HCT116 (cell line): ENCODE data around the gene VPS37D. TPM values are rescaled to one million over a fixed set of nuclear protein-coding genes. Genes with fewer than 3 reads are reported as not detected.

Experiments used
- ATAC-seq: fragments of 200-7000 bp; cut with Tn5 transposase; 2 replicates; pipeline ENCODE4 v1.9.1; 2020; ENCODE audit warnings: mild to moderate bottlenecking, moderate library complexity
- BruUV-seq: library from RNA; stranded (reverse); fragments of 400-500 nt; replicated peaks from 2 replicates; lab custom pipeline; 2021; lab: Mats Ljungman, UMichigan
- CTCF ChIA-PET: fragments of 300-600 bp; sonication (Branson Sonifier 250); formaldehyde crosslinking; loops from one replicate; lab custom pipeline; 2021; ENCODE audit warnings: antibody characterized with exemption; lab: Charles Lee
- POLR2A ChIA-PET: fragments of 300-600, 350-600 bp; sonication (Branson Sonifier 250); formaldehyde crosslinking; loops from one replicate; lab custom pipeline; 2021; ENCODE audit warnings: antibody characterized with exemption; lab: Charles Lee
- RAD21 ChIA-PET, 2 experiments: fragments of 300-600 bp; sonication (Branson Sonifier 250); formaldehyde crosslinking; loops; one replicate each; lab custom pipeline; 2023; ENCODE audit warnings: low total read pairs in 2 of 2; ENCODE audit not compliant: uncharacterized antibody in 2 of 2, unreplicated experiment in 2 of 2, low non-redundant PET in 1 of 2; lab: Charles Lee
- DNase-seq: peaks from one replicate; pipeline ENCODE4 v3.0.0-alpha.2; 2010; ENCODE audit warnings: low read depth, low spot score
- H2AFZ ChIP-seq: fragments of 200-600 bp; shearing (Covaris generic), sonication (generic); 2 replicates; pipeline ENCODE4 v1.6.1; 2017; ENCODE audit warnings: low read depth, mixed run types, mixed read lengths, antibody characterized with exemption, low read length; ENCODE audit not compliant: poor library complexity, severe bottlenecking
- H3K27ac ChIP-seq: 2 replicates; pipeline ENCODE4 v1.5.1; 2012; ENCODE audit warnings: low read depth, low read length
- H3K27me3 ChIP-seq: fragments of 200-600 bp; sonication (generic); 2 replicates; pipeline ENCODE4 v1.6.1; 2016; ENCODE audit warnings: mixed run types, low read length, mixed read lengths; ENCODE audit not compliant: insufficient read depth
- H3K36me3 ChIP-seq, 2 experiments: fragments of 200-500 bp in 1 of 2; fragments of 200-600 bp in 1 of 2; sonication (Bioruptor generic) in 1 of 2; sonication (generic) in 1 of 2; 2 replicates each; pipeline versions ENCODE4 v1.5.1 to v1.6.1; 2014 to 2016; ENCODE audit warnings: low read length in 2 of 2, inconsistent platforms in 1 of 2, mixed read lengths in 1 of 2, mixed run types in 1 of 2; ENCODE audit not compliant: insufficient read depth in 2 of 2, control insufficient read depth in 1 of 2
- H3K4me1 ChIP-seq, 2 experiments: fragments of 200-600 bp in 1 of 2; sonication (generic) in 1 of 2; 2 replicates each; pipeline versions ENCODE4 v1.5.1 to v1.6.1; 2012 to 2017; ENCODE audit warnings: low read length in 2 of 2, inconsistent platforms in 1 of 2, mild to moderate bottlenecking in 1 of 2, mixed read lengths in 1 of 2, mixed run types in 1 of 2, moderate library complexity in 1 of 2; ENCODE audit not compliant: insufficient read depth in 2 of 2, control insufficient read depth in 1 of 2
- H3K4me2 ChIP-seq: fragments of 200-600 bp; sonication (generic); 2 replicates; pipeline ENCODE4 v1.6.1; 2017; ENCODE audit warnings: mixed run types, low read length, mixed read lengths
- H3K4me3 ChIP-seq, 2 experiments: fragments of 200-600 bp in 1 of 2; sonication (generic) in 1 of 2; replicated peaks in 1 of 2; 2 replicates each; pipeline ENCODE4 v1.5.1; 2011 to 2016; ENCODE audit warnings: low read length in 2 of 2, control low read depth in 1 of 2, low read depth in 1 of 2, mild to moderate bottlenecking in 1 of 2, mixed read lengths in 1 of 2, mixed run types in 1 of 2
- H3K79me2 ChIP-seq: fragments of 200-600 bp; sonication (generic); 2 replicates; pipeline ENCODE4 v1.6.1; 2017; ENCODE audit warnings: mild to moderate bottlenecking, mixed run types, low read length, moderate library complexity, mixed read lengths; ENCODE audit not compliant: insufficient read depth
- H3K9ac ChIP-seq: fragments of 200-600 bp; sonication (generic); 2 replicates; pipeline ENCODE4 v1.6.1; 2016; ENCODE audit warnings: low read length, mixed read lengths
- H3K9me2 ChIP-seq: fragments of 200-600 bp; sonication (generic), shearing (Covaris generic); 2 replicates; pipeline ENCODE4 v1.6.1; 2017; ENCODE audit warnings: mixed run types, mild to moderate bottlenecking, moderate library complexity; ENCODE audit not compliant: insufficient read depth
- H3K9me3 ChIP-seq, 2 experiments: fragments of 200-500 bp in 1 of 2; fragments of 200-600 bp in 1 of 2; sonication (Bioruptor generic) in 1 of 2; sonication (generic) in 1 of 2; 2 replicates each; pipeline ENCODE4 v1.6.1; 2014 to 2017; ENCODE audit warnings: low read length in 2 of 2, mixed read lengths in 2 of 2, inconsistent platforms in 1 of 2, low read depth in 1 of 2, mild to moderate bottlenecking in 1 of 2, mixed run types in 1 of 2, moderate library complexity in 1 of 2; ENCODE audit not compliant: control insufficient read depth in 1 of 2, insufficient read depth in 1 of 2
- H4K20me1 ChIP-seq: fragments of 200-600 bp; sonication (generic), shearing (Covaris generic); 2 replicates; pipeline ENCODE4 v1.6.1; 2017; ENCODE audit warnings: mixed run types, mild to moderate bottlenecking, moderate library complexity; ENCODE audit not compliant: insufficient read depth
- CBX3 ChIP-seq: IDR thresholded peaks from 2 replicates; pipeline ENCODE4 v1.6.1; 2012; ENCODE audit warnings: low read depth
- CEBPB ChIP-seq: IDR thresholded peaks from 2 replicates; pipeline ENCODE4 v1.6.1; 2012; ENCODE audit warnings: low read depth
- CTCF ChIP-seq, 3 experiments: fragments of 200-600 bp in 1 of 3; sonication (generic) in 1 of 3; IDR thresholded peaks in 2 of 3; conservative IDR thresholded peaks in 1 of 3; 2 replicates each; pipeline ENCODE4 v1.5.1; 2012 to 2017; ENCODE audit warnings: low read depth in 2 of 3, low read length in 2 of 3, antibody characterized with exemption in 1 of 3, borderline replicate concordance in 1 of 3, control low read depth in 1 of 3, mild to moderate bottlenecking in 1 of 3, mixed read lengths in 1 of 3, mixed run types in 1 of 3, moderate library complexity in 1 of 3; ENCODE audit not compliant: insufficient read depth in 1 of 3
- EGR1 ChIP-seq: IDR thresholded peaks from 2 replicates; pipeline ENCODE4 v1.6.1; 2012; ENCODE audit warnings: low read depth
- EZH2 ChIP-seq: fragments of 200-600 bp; sonication (generic); IDR thresholded peaks from 2 replicates; pipeline ENCODE4 v1.6.1; 2017; ENCODE audit warnings: antibody characterized with exemption, mixed run types
- FOSL1 ChIP-seq: IDR thresholded peaks from 2 replicates; pipeline ENCODE4 v1.6.1; 2012; ENCODE audit warnings: low read depth
- JUND ChIP-seq: IDR thresholded peaks from 2 replicates; pipeline ENCODE4 v1.6.1; 2012
- MAX ChIP-seq: IDR thresholded peaks from 2 replicates; pipeline ENCODE4 v1.6.1; 2012
- POLR2A ChIP-seq: IDR thresholded peaks from 2 replicates; pipeline ENCODE4 v1.7.0; 2011; ENCODE audit warnings: borderline replicate concordance; ENCODE audit not compliant: insufficient read depth, insufficient read length; ENCODE audit errors: extremely low read depth
- POLR2AphosphoS5 ChIP-seq: IDR thresholded peaks from 2 replicates; pipeline ENCODE4 v1.6.1; 2011; ENCODE audit warnings: mild to moderate bottlenecking, low read depth, low read length, moderate library complexity
- REST ChIP-seq: IDR thresholded peaks from 2 replicates; pipeline ENCODE4 v1.6.1; 2012; ENCODE audit warnings: low read depth
- SIN3A ChIP-seq: IDR thresholded peaks from 2 replicates; pipeline ENCODE4 v1.6.1; 2012; ENCODE audit warnings: low read depth
- SRF ChIP-seq: IDR thresholded peaks from 2 replicates; pipeline ENCODE4 v1.6.1; 2012; ENCODE audit warnings: low read depth
- TCF7L2 ChIP-seq: IDR thresholded peaks from 2 replicates; pipeline ENCODE4 v1.7.0; 2011; ENCODE audit warnings: borderline replicate concordance, inconsistent platforms; ENCODE audit not compliant: insufficient read depth, insufficient read length; ENCODE audit errors: extremely low read depth
- ZBTB33 ChIP-seq: IDR thresholded peaks from 2 replicates; pipeline ENCODE4 v1.6.1; 2011; ENCODE audit warnings: mild to moderate bottlenecking, low read length, moderate library complexity; ENCODE audit not compliant: insufficient replicate concordance; ENCODE audit errors: extremely low read depth
- ZFX ChIP-seq: fragments of 450-650 bp; IDR thresholded peaks from 2 replicates; pipeline ENCODE4 v1.6.1; 2017
- ZNF274 ChIP-seq: fragments of 200-500 bp; sonication (Bioruptor generic); IDR thresholded peaks from 2 replicates; pipeline ENCODE4 v1.6.1; 2014; ENCODE audit warnings: mild to moderate bottlenecking, low read depth, low read length, inconsistent platforms
- intact Hi-C: fragments of 100-400 bp; cut with micrococcal nuclease; formaldehyde crosslinking; loops from 2 replicates; pipeline ENCODE4 v1.10.0; 2022
- total RNA-seq: library from RNA; stranded (reverse); gene quantifications from one replicate; pipeline ENCODE4 v1.2.1, GENCODE V29; 2021; ENCODE audit not compliant: unreplicated experiment

VPS37D gene
- total RNA-seq, 1 experiment from 2014 or later, result 9.5 TPM

- H3K27ac ChIP-seq, result no peak overlapping the region
- peaks cover 57% of the 10 kb centered on the region for H3K79me2 ChIP-seq
- H3K27me3 ChIP-seq, result no peaks in the 10 kb centered on the region
- no peak for ATAC-seq
- H3K9me2 ChIP-seq, result no peaks in the 10 kb centered on the region
- H3K4me2 ChIP-seq, result no peak overlapping the region
- ChIA-PET CTCF (no interaction called here), RAD21 (no interaction called here), POLR2A (no interaction called here)
- H3K4me3 ChIP-seq, result no peak overlapping the region
- no peak for DNase-seq
- BruUV-seq, result no TSS peak
- intact Hi-C loops, result no loop called here
- H3K9me3 ChIP-seq, result no peaks in the 10 kb centered on the region
- no peak overlapping the region for H3K9ac ChIP-seq
- no peak overlapping the region for H2AFZ ChIP-seq
- peaks cover 2 to 4% of the 10 kb centered on the region in 2 experiments; a peak in 2 of 4 replicates for H3K36me3 ChIP-seq
- H4K20me1 ChIP-seq, result no peaks in the 10 kb centered on the region
- peaks cover 7 to 20% of the 10 kb centered on the region in 2 experiments for H3K4me1 ChIP-seq
- TF ChIP-seq ZNF274, result no peak
- no peak for TF ChIP-seq ZFX
- no peak for TF ChIP-seq SIN3A
- TF ChIP-seq MAX, result no peak
- no peak for TF ChIP-seq EZH2
- TF ChIP-seq EGR1, result no peak
- TF ChIP-seq TCF7L2, result no peak
- TF ChIP-seq REST, result no peak
- TF ChIP-seq JUND, result no peak
- TF ChIP-seq CTCF (IDR thresholded peaks at IDR 0.05 in 2 of 3, conservative IDR thresholded peaks at IDR 0.05 in 1 of 3; ENCODE audit: borderline replicate concordance in 1 of 3, insufficient read depth in 1 of 3, low read depth in 2 of 3, low read length in 2 of 3), result no peak
- TF ChIP-seq CBX3, result no peak
- TF ChIP-seq POLR2A, result no peak
- TF ChIP-seq FOSL1, result no peak
- TF ChIP-seq POLR2AphosphoS5, result no peak
- TF ChIP-seq ZBTB33, result no peak
- TF ChIP-seq CEBPB, result no peak
- TF ChIP-seq SRF, result no peak
These were observed 12.1 kb downstream of the VPS37D start for GRCh38 chr7:73679709-73680108.
